ENCODE measurements around the gene EGR1.
A peak's percentile ranks its signal among the peaks of the same experiment; 100 is the strongest.
"Not testable (repeated sequence)": the region's sequence is repeated elsewhere in the genome, so short reads cannot be mapped to it uniquely, and the experiment has no call there.

EGR1 gene

DNA sequence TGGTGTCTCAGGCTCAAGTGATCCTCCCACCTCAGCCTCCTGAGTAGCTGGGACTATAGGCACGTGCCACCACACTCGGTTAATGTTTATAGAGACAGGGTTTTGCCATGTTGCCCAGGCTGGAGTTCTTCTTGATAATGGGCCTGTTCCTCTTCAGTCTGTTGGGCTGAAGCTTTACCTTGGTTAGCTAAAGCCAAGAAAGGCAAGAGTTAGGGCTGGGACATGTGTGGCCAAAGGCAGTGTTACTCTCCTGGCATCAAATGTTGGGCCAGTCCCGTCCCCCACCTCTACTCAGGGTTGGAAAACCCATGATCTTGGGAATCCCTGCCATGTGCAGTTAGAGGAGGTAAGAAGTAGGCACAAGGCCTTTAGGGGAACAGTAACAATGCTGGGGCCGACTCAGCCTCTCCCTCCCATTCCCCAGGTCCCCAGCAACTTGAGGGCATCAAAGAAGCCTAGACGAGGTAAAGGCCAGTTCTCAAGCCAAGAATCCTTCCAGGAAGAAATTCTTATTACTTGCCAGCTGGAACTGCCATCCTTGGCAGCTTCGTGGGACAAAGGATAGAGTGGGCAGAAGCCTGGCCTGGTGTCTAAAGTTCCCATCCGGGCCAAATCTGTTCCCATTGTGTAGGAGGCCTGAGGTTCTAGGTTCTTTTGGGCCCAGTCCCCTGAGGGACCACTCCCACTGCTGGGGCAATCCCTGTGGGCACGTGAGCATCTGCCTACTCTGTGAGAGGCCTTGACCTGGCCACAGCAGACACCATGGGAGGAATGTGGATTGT lies 4.5 kb downstream of the EGR1 start:
- H3K27ac ChIP-seq: no peak overlapping the region
- TF ChIP-seq, protein P1, sequence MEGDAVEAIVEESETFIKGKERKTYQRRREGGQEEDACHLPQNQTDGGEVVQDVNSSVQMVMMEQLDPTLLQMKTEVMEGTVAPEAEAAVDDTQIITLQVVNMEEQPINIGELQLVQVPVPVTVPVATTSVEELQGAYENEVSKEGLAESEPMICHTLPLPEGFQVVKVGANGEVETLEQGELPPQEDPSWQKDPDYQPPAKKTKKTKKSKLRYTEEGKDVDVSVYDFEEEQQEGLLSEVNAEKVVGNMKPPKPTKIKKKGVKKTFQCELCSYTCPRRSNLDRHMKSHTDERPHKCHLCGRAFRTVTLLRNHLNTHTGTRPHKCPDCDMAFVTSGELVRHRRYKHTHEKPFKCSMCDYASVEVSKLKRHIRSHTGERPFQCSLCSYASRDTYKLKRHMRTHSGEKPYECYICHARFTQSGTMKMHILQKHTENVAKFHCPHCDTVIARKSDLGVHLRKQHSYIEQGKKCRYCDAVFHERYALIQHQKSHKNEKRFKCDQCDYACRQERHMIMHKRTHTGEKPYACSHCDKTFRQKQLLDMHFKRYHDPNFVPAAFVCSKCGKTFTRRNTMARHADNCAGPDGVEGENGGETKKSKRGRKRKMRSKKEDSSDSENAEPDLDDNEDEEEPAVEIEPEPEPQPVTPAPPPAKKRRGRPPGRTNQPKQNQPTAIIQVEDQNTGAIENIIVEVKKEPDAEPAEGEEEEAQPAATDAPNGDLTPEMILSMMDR (IDR thresholded peaks at IDR 0.05; ENCODE audit: low read depth, low read length, missing control alignments): no peak
- H3K36me3 ChIP-seq (replicated peaks): peaks cover 19% of the 10 kb centered on the region
- peak; percentile 52 for DNase-seq
- in situ Hi-C loops (cut with HindIII; ENCODE audit: low pct_ligation_motif_present, low sequenced_read_pairs): no loop called here
- H3K27me3 ChIP-seq (replicated peaks): no peaks in the 10 kb centered on the region
- no peak overlapping the region for H3K4me3 ChIP-seq (ENCODE audit: low read depth, low read length)

DNA sequence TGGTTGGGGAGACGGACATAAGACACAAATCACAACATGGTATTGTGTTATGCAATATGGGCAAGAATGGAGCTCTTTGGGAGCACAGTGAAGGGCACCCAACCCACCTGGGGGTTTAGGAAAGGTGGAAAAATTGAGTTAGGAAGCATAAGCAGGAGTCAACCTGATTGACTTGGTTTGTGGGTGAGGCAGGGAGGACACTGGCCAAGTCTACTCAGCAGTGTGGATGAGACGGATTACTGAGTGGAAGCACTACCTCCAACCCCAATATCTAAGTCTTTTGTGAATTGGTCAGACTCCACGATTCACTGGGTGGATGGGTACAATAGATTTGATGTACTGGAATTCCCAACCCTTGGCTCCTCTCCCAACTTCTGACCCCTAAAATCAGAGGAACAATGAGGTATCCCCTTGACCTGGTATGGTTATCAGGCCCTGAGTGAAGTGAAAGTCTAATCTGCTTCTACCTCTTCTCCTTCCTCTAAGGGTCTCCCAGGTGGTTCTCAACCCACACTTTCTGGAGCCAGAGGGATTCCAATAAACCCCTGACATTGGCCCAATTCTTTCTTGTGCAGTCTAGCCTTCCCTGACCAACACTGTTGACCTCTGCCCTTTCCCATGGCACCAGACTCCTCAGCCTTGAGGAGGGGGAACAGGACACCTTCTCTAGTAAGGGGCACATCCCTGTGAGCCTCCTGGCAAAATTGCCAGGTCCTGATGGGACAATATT lies 5.2 kb downstream of the EGR1 start:
- no peak overlapping the region for H3K4me3 ChIP-seq (ENCODE audit: low read depth, low read length)
- DNase-seq: peak; percentile 80
- peaks cover 19% of the 10 kb centered on the region for H3K36me3 ChIP-seq (replicated peaks)
- no peaks in the 10 kb centered on the region for H3K27me3 ChIP-seq (replicated peaks)
- H3K27ac ChIP-seq: no peak overlapping the region
- TF ChIP-seq, protein P1 (IDR thresholded peaks at IDR 0.05; ENCODE audit: low read depth, low read length, missing control alignments): no peak
- in situ Hi-C loops (cut with HindIII; ENCODE audit: low pct_ligation_motif_present, low sequenced_read_pairs): no loop called here

DNA sequence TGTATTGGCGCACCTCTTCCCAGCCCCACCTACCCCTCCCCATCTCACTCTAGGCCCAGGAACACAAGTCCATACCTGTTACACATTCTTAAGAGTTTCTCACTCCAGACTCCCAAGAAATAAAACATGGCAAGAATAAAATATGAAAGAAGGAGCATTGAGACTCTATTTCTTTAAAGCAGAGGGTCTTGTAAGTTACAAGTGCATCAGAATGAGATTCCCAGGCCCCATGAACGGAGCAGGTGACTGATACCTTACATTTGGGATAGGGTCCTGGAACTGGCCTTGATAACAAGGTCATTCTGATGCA lies 5.7 kb downstream of the EGR1 start:
- in situ Hi-C loops (cut with HindIII; ENCODE audit: low pct_ligation_motif_present, low sequenced_read_pairs): no loop called here
- Histone ChIP-seq H3K27ac (no peak overlapping the region), H3K27me3 (replicated peaks) (no peaks in the 10 kb centered on the region), H3K36me3 (replicated peaks) (peaks cover 19% of the 10 kb centered on the region), H3K4me3 (ENCODE audit: low read depth, low read length) (no peak overlapping the region)
- DNase-seq: no peak
- TF ChIP-seq, protein P1 (IDR thresholded peaks at IDR 0.05; ENCODE audit: low read depth, low read length, missing control alignments): no peak

DNA sequence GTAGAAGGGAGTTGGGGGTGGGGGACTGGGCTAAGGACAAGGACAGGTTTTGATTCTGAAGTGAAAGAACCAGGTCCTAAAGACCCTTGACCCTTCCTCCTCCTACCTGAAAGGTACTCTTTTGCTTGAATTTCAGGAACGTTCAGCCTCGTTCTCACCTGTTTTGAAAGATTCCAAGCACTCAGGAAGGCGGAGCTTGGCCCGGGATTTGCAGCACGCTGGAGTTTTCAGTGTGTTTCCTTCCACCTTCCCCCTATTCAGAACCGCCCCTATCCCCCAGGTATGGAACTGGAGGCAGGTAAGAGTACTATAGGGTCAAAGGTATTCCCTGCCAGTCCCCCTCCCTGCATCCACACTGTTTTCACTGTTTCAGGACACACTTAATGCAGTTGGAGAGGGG lies 7.1 kb downstream of the EGR1 start:
- Histone ChIP-seq H3K27me3 (replicated peaks) (no peaks in the 10 kb centered on the region), H3K27ac (no peak overlapping the region), H3K36me3 (replicated peaks) (peaks cover 9% of the 10 kb centered on the region), H3K4me3 (ENCODE audit: low read depth, low read length) (no peak overlapping the region)
- DNase-seq: no peak
- TF ChIP-seq, protein P1 (IDR thresholded peaks at IDR 0.05; ENCODE audit: low read depth, low read length, missing control alignments): no peak
- in situ Hi-C loops (cut with HindIII; ENCODE audit: low pct_ligation_motif_present, low sequenced_read_pairs): no loop called here

DNA sequence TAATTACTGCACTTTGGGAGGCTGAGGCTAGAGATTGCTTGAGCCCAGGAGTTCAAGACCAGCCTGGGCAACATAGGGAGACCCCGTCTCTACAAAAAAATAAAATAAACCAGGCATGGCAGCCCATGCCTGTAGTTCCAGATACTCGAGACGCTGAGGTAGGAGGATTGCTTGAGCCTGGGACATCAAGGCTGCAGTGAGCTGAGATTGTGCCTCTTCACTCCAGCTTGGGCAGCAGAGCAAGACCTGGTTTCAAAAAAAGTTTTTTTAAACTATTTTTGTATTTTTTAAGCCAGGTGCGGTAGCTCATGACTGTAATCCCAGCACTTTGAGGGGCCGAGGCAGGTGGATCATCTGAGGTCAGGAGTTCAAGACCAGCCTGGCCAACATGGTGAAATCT lies 7.9 kb downstream of the EGR1 start:
- H3K27me3 ChIP-seq (replicated peaks); H3K27ac ChIP-seq; DNase-seq; H3K4me3 ChIP-seq (ENCODE audit: low read depth, low read length); in situ Hi-C loops (cut with HindIII; ENCODE audit: low pct_ligation_motif_present, low sequenced_read_pairs); H3K36me3 ChIP-seq (replicated peaks): not testable (repeated sequence)

DNA sequence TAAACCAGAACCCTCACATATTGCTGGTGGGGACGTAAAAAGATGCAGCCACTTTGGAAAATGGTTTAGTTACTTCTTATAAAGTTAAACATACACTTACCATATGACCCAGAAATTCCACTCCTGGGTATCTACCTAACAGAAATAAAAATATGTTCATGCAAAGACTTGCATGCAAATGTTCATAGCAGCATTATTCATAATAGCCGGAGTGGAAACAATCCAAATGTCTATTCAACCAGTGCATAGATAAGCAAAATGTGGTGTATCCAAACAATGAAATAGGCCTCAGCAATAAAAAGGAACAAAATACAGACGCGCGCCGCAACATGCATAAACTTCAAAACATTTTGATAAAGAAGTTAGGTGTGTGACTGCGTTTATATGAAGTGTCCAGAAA lies 11.6 kb downstream of the EGR1 start:
- Histone ChIP-seq H3K27me3 (replicated peaks) (no peaks in the 10 kb centered on the region), H3K4me3 (ENCODE audit: low read depth, low read length) (no peak overlapping the region), H3K36me3 (replicated peaks) (no peaks in the 10 kb centered on the region), H3K27ac (no peak overlapping the region)
- no peak for DNase-seq
- in situ Hi-C loops (cut with HindIII; ENCODE audit: low pct_ligation_motif_present, low sequenced_read_pairs): no loop called here
- TF ChIP-seq, protein P1 (IDR thresholded peaks at IDR 0.05; ENCODE audit: low read depth, low read length, missing control alignments): no peak
